Lower leg skin (tissue), 3 donors: ENCODE data around the gene GLP2R.

Experiments
- POLR2A ChIP-seq, 2 donors: fragments of 450-650 bp; IDR thresholded peaks; one replicate each; pipeline ENCODE4 v1.6.1; 2016 to 2017; ENCODE audit warnings: antibody characterized with exemption in 2 of 2, mild to moderate bottlenecking in 1 of 2, moderate library complexity in 1 of 2
- TF ChIP-seq, protein P1 (sequence below), 3 donors: fragments of 450-650 bp; IDR thresholded peaks; one replicate each; pipeline ENCODE4 v1.5.1; 2016; ENCODE audit warnings: antibody characterized with exemption in 3 of 3, mild to moderate bottlenecking in 3 of 3, moderate library complexity in 2 of 3

DNA sequence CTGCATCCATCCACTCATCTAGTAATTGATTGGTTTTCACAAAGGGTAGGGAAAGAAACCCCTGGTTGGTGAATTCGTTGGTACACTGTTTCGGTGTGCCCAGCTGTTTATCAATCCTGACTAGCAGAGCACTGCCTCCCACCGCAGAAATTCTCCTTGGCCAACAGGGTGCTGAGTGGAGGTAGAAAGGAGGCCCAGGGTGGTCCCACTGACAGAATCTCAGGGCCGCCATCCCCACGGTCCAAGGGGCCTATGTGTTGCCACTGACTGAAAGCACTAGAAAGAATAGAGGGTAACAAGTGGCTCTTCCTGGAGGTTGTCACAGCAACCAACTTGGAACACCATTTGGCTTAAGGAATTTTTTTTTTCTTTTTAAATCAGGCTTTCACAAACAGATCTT, 87.8 kb downstream of the GLP2R start:
- no peak for TF ChIP-seq POLR2A (IDR thresholded peaks at IDR 0.05)
- TF ChIP-seq, protein P1, sequence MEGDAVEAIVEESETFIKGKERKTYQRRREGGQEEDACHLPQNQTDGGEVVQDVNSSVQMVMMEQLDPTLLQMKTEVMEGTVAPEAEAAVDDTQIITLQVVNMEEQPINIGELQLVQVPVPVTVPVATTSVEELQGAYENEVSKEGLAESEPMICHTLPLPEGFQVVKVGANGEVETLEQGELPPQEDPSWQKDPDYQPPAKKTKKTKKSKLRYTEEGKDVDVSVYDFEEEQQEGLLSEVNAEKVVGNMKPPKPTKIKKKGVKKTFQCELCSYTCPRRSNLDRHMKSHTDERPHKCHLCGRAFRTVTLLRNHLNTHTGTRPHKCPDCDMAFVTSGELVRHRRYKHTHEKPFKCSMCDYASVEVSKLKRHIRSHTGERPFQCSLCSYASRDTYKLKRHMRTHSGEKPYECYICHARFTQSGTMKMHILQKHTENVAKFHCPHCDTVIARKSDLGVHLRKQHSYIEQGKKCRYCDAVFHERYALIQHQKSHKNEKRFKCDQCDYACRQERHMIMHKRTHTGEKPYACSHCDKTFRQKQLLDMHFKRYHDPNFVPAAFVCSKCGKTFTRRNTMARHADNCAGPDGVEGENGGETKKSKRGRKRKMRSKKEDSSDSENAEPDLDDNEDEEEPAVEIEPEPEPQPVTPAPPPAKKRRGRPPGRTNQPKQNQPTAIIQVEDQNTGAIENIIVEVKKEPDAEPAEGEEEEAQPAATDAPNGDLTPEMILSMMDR (IDR thresholded peaks at IDR 0.05), result no peak
